Measurements from ENCODE around the gene NHERF1. TPM values are rescaled to one million over a fixed set of nuclear protein-coding genes. Genes with fewer than 3 reads are reported as not detected.
A peak's percentile ranks its signal among the peaks of the same experiment; 100 is the strongest.

Gene NHERF1
- total and polyA plus RNA-seq, 2 of the 13 experiments (the other 11 are each of a cell fraction or from before 2014, with no cell fraction given): 169 to 269 TPM

DNA sequence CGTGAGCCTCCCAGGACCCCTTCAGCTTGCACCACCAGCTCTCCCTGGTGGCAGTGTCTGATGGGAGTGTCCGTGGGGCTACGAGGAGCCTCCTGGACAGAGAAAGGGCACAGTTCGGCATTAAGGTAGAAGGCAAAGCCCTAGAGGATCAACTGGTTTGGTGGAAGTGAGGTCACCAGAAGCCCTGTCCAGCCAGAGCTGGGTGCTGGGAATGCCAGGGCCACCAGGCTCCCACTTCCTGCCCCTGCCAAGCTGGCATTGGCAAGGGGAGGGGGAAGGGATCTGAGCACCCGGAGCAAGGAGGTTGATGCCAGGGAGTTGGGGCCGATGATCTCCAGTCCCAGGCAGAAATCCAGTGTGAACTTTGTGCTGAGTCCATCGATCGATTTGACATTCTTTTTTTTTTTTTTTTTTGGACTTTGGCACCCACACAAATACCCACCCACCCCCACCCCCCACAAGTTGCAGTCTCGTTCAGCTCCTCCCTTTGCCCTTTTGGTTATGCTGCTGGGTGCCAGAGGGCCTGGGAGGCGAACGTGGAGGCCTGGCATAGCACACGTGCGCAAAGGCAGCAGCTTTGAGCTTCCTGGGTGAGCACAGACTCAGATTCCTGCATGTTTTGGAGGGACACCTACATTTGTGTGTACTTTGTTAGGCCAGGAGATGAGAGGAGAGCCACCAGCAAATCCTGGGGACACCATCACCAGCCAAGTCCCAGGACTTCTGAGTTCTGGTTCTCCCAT lies 2.1 kb downstream of the NHERF1 start (continued):
- TF ChIP-seq, protein P1, sequence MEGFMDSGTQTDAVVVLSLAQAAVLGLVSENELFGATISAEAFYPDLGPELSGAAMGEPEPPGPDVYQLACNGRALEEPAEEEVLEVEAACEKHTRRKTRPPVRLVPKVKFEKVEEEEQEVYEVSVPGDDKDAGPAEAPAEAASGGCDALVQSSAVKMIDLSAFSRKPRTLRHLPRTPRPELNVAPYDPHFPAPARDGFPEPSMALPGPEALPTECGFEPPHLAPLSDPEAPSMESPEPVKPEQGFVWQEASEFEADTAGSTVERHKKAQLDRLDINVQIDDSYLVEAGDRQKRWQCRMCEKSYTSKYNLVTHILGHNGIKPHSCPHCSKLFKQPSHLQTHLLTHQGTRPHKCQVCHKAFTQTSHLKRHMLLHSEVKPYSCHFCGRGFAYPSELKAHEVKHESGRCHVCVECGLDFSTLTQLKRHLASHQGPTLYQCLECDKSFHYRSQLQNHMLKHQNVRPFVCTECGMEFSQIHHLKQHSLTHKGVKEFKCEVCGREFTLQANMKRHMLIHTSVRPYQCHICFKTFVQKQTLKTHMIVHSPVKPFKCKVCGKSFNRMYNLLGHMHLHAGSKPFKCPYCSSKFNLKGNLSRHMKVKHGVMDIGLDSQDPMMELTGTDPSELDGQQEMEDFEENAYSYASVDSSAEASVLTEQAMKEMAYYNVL (CRISPR knock-in tag; IDR thresholded peaks at IDR 0.05; ENCODE audit: borderline replicate concordance): peak; percentile 86; the same call in 1 of the 2 replicates
- TF ChIP-seq KDM6A (CRISPR knock-in tag; IDR thresholded peaks at IDR 0.05; ENCODE audit: low read depth) (peak; percentile 92), ZNF253 (CRISPR knock-in tag; IDR thresholded peaks at IDR 0.05; ENCODE audit: borderline replicate concordance) (no peak), SRSF1 (optimal IDR thresholded peaks at IDR 0.05; ENCODE audit: low read depth, low read length) (peak; percentile 95), MXI1 (IDR thresholded peaks at IDR 0.05; ENCODE audit: borderline replicate concordance, low read depth, low read length) (peak; percentile 98), IKZF4 (CRISPR knock-in tag; IDR thresholded peaks at IDR 0.05; ENCODE audit: borderline replicate concordance, low read depth, not compliant biosample characterization) (peak; percentile 76), CHD4 (IDR thresholded peaks at IDR 0.05; ENCODE audit: borderline replicate concordance, low read length) (no peak), POLR2AphosphoS2 (IDR thresholded peaks at IDR 0.05; ENCODE audit: low read depth, low read length) (0 out of 2 replicates have a peak, but pooled peaks have one; percentile 64), RBFOX2 (IDR thresholded peaks at IDR 0.05; ENCODE audit: low read depth, low read length) (peak; percentile 80), ATRX (CRISPR knock-in tag; IDR thresholded peaks at IDR 0.05; ENCODE audit: borderline replicate concordance) (no peak), CEBPG (CRISPR knock-in tag; IDR thresholded peaks at IDR 0.05) (peak; percentile 52; the same call in 1 of the 2 replicates), ZFAT (CRISPR knock-in tag; conservative IDR thresholded peaks at IDR 0.05) (0 out of 2 replicates have a peak, but pooled peaks have one; percentile 26), KLF12 (CRISPR knock-in tag; IDR thresholded peaks at IDR 0.05; ENCODE audit: borderline replicate concordance) (peak; percentile 95), ZNF652 (CRISPR knock-in tag; IDR thresholded peaks at IDR 0.05; ENCODE audit: borderline replicate concordance, low read depth) (peak; percentile 79; the same call in 1 of the 2 replicates), ZNF891 (CRISPR knock-in tag; IDR thresholded peaks at IDR 0.05) (peak; percentile 17; the same call in 1 of the 2 replicates), ZNF792 (CRISPR knock-in tag; IDR thresholded peaks at IDR 0.05) (peak; percentile 60; the same call in 1 of the 2 replicates), HNRNPH1 (optimal IDR thresholded peaks at IDR 0.05; ENCODE audit: low read depth, low read length) (no peak)
- TF ChIP-seq, protein P2, sequence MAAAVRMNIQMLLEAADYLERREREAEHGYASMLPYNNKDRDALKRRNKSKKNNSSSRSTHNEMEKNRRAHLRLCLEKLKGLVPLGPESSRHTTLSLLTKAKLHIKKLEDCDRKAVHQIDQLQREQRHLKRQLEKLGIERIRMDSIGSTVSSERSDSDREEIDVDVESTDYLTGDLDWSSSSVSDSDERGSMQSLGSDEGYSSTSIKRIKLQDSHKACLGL (CRISPR knock-in tag; IDR thresholded peaks at IDR 0.05): peak; percentile 75; the same call in 1 of the 2 replicates
- TF ChIP-seq, protein P3, sequence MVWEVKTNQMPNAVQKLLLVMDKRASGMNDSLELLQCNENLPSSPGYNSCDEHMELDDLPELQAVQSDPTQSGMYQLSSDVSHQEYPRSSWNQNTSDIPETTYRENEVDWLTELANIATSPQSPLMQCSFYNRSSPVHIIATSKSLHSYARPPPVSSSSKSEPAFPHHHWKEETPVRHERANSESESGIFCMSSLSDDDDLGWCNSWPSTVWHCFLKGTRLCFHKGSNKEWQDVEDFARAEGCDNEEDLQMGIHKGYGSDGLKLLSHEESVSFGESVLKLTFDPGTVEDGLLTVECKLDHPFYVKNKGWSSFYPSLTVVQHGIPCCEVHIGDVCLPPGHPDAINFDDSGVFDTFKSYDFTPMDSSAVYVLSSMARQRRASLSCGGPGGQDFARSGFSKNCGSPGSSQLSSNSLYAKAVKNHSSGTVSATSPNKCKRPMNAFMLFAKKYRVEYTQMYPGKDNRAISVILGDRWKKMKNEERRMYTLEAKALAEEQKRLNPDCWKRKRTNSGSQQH (CRISPR knock-in tag; IDR thresholded peaks at IDR 0.05; ENCODE audit: low read depth): peak; percentile 98
- TF ChIP-seq, protein P4, sequence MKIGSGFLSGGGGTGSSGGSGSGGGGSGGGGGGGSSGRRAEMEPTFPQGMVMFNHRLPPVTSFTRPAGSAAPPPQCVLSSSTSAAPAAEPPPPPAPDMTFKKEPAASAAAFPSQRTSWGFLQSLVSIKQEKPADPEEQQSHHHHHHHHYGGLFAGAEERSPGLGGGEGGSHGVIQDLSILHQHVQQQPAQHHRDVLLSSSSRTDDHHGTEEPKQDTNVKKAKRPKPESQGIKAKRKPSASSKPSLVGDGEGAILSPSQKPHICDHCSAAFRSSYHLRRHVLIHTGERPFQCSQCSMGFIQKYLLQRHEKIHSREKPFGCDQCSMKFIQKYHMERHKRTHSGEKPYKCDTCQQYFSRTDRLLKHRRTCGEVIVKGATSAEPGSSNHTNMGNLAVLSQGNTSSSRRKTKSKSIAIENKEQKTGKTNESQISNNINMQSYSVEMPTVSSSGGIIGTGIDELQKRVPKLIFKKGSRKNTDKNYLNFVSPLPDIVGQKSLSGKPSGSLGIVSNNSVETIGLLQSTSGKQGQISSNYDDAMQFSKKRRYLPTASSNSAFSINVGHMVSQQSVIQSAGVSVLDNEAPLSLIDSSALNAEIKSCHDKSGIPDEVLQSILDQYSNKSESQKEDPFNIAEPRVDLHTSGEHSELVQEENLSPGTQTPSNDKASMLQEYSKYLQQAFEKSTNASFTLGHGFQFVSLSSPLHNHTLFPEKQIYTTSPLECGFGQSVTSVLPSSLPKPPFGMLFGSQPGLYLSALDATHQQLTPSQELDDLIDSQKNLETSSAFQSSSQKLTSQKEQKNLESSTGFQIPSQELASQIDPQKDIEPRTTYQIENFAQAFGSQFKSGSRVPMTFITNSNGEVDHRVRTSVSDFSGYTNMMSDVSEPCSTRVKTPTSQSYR (CRISPR knock-in tag; IDR thresholded peaks at IDR 0.05; ENCODE audit: borderline replicate concordance): peak; percentile 98
- TF ChIP-seq, protein P5, sequence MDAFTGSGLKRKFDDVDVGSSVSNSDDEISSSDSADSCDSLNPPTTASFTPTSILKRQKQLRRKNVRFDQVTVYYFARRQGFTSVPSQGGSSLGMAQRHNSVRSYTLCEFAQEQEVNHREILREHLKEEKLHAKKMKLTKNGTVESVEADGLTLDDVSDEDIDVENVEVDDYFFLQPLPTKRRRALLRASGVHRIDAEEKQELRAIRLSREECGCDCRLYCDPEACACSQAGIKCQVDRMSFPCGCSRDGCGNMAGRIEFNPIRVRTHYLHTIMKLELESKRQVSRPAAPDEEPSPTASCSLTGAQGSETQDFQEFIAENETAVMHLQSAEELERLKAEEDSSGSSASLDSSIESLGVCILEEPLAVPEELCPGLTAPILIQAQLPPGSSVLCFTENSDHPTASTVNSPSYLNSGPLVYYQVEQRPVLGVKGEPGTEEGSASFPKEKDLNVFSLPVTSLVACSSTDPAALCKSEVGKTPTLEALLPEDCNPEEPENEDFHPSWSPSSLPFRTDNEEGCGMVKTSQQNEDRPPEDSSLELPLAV (CRISPR knock-in tag; conservative IDR thresholded peaks at IDR 0.05; ENCODE audit: low read depth): no peak
